Activated B cell treated with CpG ODN at 0.5 μM for 24 hours (primary cell): ENCODE results near the gene STAG2. TPM values are rescaled to one million over a fixed set of nuclear protein-coding genes. Genes with fewer than 3 reads are reported as not detected.
A peak's percentile ranks its signal among the peaks of the same experiment; 100 is the strongest.

Experiments
- ATAC-seq: fragments of 200-7000 bp; cut with Tn5 transposase; one replicate; pipeline ENCODE4 v1.10.0; 2021; ENCODE audit warnings: low read depth, mild to moderate bottlenecking, moderate library complexity
- CTCF ChIA-PET: fragments of 350-600 bp; sonication (Branson Sonifier 250); formaldehyde crosslinking; loops from one replicate; lab custom pipeline; 2021; ENCODE audit warnings: antibody characterized with exemption; lab: Charles Lee
- POLR2A ChIA-PET: fragments of 350-600 bp; sonication (Branson Sonifier 250); formaldehyde crosslinking; loops from one replicate; lab custom pipeline; 2021; ENCODE audit warnings: antibody characterized with exemption; lab: Charles Lee
- DNase-seq: peaks from one replicate; pipeline ENCODE4 v3.0.0; 2022
- H3K27ac Mint-ChIP-seq: one replicate; pipeline ENCODE4 v1.8.0; 2020; ENCODE audit warnings: mixed read lengths
- H3K27me3 Mint-ChIP-seq: one replicate; pipeline ENCODE4 v1.8.0; 2021; ENCODE audit warnings: mixed read lengths
- H3K36me3 Mint-ChIP-seq: one replicate; pipeline ENCODE4 v1.8.0; 2021; ENCODE audit warnings: low read depth, mixed read lengths
- H3K4me1 Mint-ChIP-seq: one replicate; pipeline ENCODE4 v1.8.0; 2021; ENCODE audit warnings: mixed read lengths
- H3K4me3 Mint-ChIP-seq: one replicate; pipeline ENCODE4 v1.8.0; 2020; ENCODE audit warnings: mild to moderate bottlenecking, mixed read lengths
- H3K9me3 Mint-ChIP-seq: one replicate; pipeline ENCODE4 v1.8.0; 2020; ENCODE audit warnings: mixed read lengths
- CTCF ChIP-seq: fragments of 200-600 bp; IDR thresholded peaks from one replicate; pipeline ENCODE4 v1.8.0; 2022; ENCODE audit warnings: antibody characterized with exemption, mild to moderate bottlenecking
- intact Hi-C: fragments of 100-400 bp; cut with micrococcal nuclease; formaldehyde crosslinking; loops from one replicate; pipeline ENCODE4 v1.15.1; 2024
- total RNA-seq: library from RNA; stranded (reverse); gene quantifications from 2 replicates; pipeline ENCODE4 v1.2.3, GENCODE V29; 2022

Gene STAG2
- total RNA-seq, 1 donor from 2014 or later: 86.6 TPM

DNA sequence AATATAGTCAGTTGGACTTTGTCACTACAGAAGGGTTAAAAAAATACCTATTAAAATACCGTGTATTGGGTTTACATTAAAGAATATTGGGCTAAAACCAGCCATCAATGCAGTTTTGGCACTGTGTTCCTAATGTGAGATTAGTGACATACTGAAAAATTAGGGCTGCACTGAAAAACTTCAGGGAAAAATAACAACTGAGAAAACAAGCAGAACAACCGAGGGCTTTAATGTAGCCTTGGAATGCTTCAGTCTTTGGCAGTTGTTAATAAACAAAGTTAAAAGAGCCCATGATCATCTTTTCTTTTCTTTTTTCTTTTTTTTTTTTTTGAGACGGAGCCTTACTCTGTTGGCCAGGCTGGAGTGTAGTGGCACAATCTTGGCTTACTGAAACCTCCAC is 12.4 kb downstream of the STAG2 start:
- CTCF ChIA-PET: no interaction called here
- DNase-seq: no peak
- no peak for TF ChIP-seq CTCF
- ATAC-seq: no peak
- H3K27ac Mint-ChIP-seq: peak overlapping the region; percentile 18
- peaks cover 9% of the 10 kb centered on the region for H3K36me3 Mint-ChIP-seq
- no peak overlapping the region for H3K4me3 Mint-ChIP-seq
- H3K27me3 Mint-ChIP-seq: no peaks in the 10 kb centered on the region
- intact Hi-C loops: no loop called here
- no peaks in the 10 kb centered on the region for H3K9me3 Mint-ChIP-seq
- POLR2A ChIA-PET: interaction anchor here (0.6 to 0.7 kb wide), 3 partner anchors 10 to 101 kb away, joined by 3 to 9 read pairs (median 4); no protein-coding TSS in a partner anchor
- peaks cover 57% of the 10 kb centered on the region for H3K4me1 Mint-ChIP-seq

DNA sequence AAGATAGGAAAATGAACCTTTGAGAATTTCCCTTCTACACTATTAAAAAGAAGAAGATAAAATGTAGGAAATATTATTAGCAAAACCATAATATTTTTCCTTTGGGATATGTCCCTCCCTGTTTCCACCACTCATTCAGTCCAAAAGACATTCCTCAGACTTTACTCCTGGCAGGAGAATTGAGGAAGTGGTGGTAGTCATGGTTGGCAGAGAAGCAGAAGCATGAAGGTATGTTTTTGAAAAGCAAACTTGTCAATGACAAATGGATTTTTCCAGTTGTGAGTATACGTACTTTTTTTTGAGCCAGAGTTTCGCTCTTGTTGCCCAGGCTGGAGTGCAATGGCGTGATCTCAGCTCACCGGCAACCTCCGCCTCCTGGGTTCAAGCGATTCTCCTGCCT is 13.7 kb downstream of the STAG2 start:
- intact Hi-C loops: no loop called here
- peak; percentile 34 for ATAC-seq
- POLR2A ChIA-PET: no interaction called here
- Mint-ChIP-seq H3K4me3 (no peak overlapping the region), H3K36me3 (peaks cover 2% of the 10 kb centered on the region), H3K4me1 (peaks cover 58% of the 10 kb centered on the region), H3K9me3 (no peaks in the 10 kb centered on the region), H3K27ac (peak overlapping the region; percentile 41), H3K27me3 (no peaks in the 10 kb centered on the region)
- TF ChIP-seq CTCF: no peak
- CTCF ChIA-PET: no interaction called here
- DNase-seq: no peak

GRCh38 chrX:123976706-123977316 is 15.3 kb downstream of the STAG2 start:
- no peaks in the 10 kb centered on the region for H3K9me3 Mint-ChIP-seq
- no peaks in the 10 kb centered on the region for H3K36me3 Mint-ChIP-seq
- no peak overlapping the region for H3K27ac Mint-ChIP-seq
- intact Hi-C loops: no loop called here
- DNase-seq: no peak
- H3K4me1 Mint-ChIP-seq: peaks cover 57% of the 10 kb centered on the region
- no peak for TF ChIP-seq CTCF
- no peak for ATAC-seq
- ChIA-PET POLR2A (interaction anchor here (0.8 kb wide), 1 partner anchor 18 kb away, joined by 3 read pairs; no protein-coding TSS in a partner anchor), CTCF (interaction anchor here (0.8 to 0.9 kb wide), 3 partner anchors 41 to 144 kb away, joined by 3 to 4 read pairs (median 3); no protein-coding TSS in a partner anchor)
- H3K27me3 Mint-ChIP-seq: no peaks in the 10 kb centered on the region
- H3K4me3 Mint-ChIP-seq: peak overlapping the region; percentile 28

DNA sequence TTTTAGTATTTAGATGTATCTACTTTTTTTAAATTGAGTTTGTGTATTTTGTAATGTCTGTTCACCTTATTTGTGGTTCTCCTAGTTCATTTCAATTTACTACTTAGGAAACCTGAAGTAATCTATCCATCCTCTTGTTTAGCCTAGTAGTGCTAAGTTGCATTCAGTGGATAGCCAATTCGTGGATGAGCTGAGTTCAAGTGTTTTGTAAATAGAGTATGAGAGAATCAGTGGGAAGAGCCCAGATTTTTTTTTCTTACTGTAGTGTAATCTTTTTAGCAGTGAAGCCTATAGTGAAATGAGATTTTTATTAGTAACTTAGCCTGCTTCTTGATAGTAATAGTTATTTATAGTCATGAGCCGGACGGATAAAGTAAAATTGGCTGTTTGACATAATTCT is 21.7 kb downstream of the STAG2 start:
- ATAC-seq (no peak), DNase-seq (no peak)
- H3K27me3 Mint-ChIP-seq: no peaks in the 10 kb centered on the region
- peak overlapping the region; percentile 56 for H3K4me3 Mint-ChIP-seq
- H3K9me3 Mint-ChIP-seq: no peaks in the 10 kb centered on the region
- intact Hi-C loops: loop anchor here (2.0 kb wide), 1 partner anchor 20 kb away; no protein-coding TSS in a partner anchor
- no peaks in the 10 kb centered on the region for H3K36me3 Mint-ChIP-seq
- H3K27ac Mint-ChIP-seq: no peak overlapping the region
- H3K4me1 Mint-ChIP-seq: peaks cover 60% of the 10 kb centered on the region
- CTCF ChIA-PET: no interaction called here
- POLR2A ChIA-PET: interaction anchor here (0.7 to 1.5 kb wide), 3 partner anchors 9 to 20 kb away, joined by 4 to 5 read pairs (median 4); no protein-coding TSS in a partner anchor
- no peak for TF ChIP-seq CTCF

- POLR2A ChIA-PET: interaction anchor here (0.6 kb wide), 1 partner anchor 299 kb away, joined by 3 read pairs; no protein-coding TSS in a partner anchor
- no peak overlapping the region for H3K27ac Mint-ChIP-seq
- ATAC-seq (no peak), DNase-seq (no peak)
- no peak for TF ChIP-seq CTCF
- intact Hi-C loops: no loop called here
- peaks cover 9% of the 10 kb centered on the region for H3K36me3 Mint-ChIP-seq
- H3K27me3 Mint-ChIP-seq: no peaks in the 10 kb centered on the region
- no peaks in the 10 kb centered on the region for H3K9me3 Mint-ChIP-seq
- CTCF ChIA-PET: no interaction called here
- no peak overlapping the region for H3K4me3 Mint-ChIP-seq
- peaks cover 64% of the 10 kb centered on the region for H3K4me1 Mint-ChIP-seq
Observed at GRCh38 chrX:123986377-123986776, 24.9 kb downstream of the STAG2 start.
